Measurements from ENCODE around the gene GPRIN2.
"Not testable (repeated sequence)": the region's sequence is repeated elsewhere in the genome, so short reads cannot be mapped to it uniquely, and the experiment has no call there.

GPRIN2 gene

GRCh38 chr10:46536171-46536570 is 20.3 kb downstream of the GPRIN2 start:
- DNase-seq (ENCODE audit: low spot score) = no peak

- DNase-seq (ENCODE audit: low spot score) = no peak
These were observed 21.5 kb downstream of the GPRIN2 start for GRCh38 chr10:46534828-46535524.

GRCh38 chr10:46532256-46532655 is 24.2 kb downstream of the GPRIN2 start:
- DNase-seq (ENCODE audit: low spot score) = not testable (repeated sequence)

GRCh38 chr10:46530249-46531186 is 25.9 kb downstream of the GPRIN2 start:
- no peak for DNase-seq (ENCODE audit: low spot score)

- DNase-seq (ENCODE audit: low spot score) = not testable (repeated sequence)
These were observed 26.7 kb downstream of the GPRIN2 start for GRCh38 chr10:46529742-46530141.

- no peak for DNase-seq (ENCODE audit: low spot score)
These were observed 27.5 kb downstream of the GPRIN2 start for GRCh38 chr10:46528675-46529615.

- DNase-seq (ENCODE audit: low spot score) = no peak
These were observed 28.2 kb downstream of the GPRIN2 start for GRCh38 chr10:46528171-46528671.

GRCh38 chr10:46527241-46527811 is 29.1 kb downstream of the GPRIN2 start:
- no peak for DNase-seq (ENCODE audit: low spot score)

GRCh38 chr10:46526682-46527038 is 29.8 kb downstream of the GPRIN2 start:
- DNase-seq (ENCODE audit: low spot score) = no peak

GRCh38 chr10:46525824-46526681 is 30.4 kb downstream of the GPRIN2 start:
- DNase-seq (ENCODE audit: low spot score) = no peak

- peak; percentile 91 for DNase-seq (ENCODE audit: low spot score)
These were observed 31.2 kb downstream of the GPRIN2 start for GRCh38 chr10:46525177-46525823.

GRCh38 chr10:46524472-46525176 is 31.8 kb downstream of the GPRIN2 start:
- peak; percentile 88 for DNase-seq (ENCODE audit: low spot score)

GRCh38 chr10:46523962-46524471 is 32.4 kb downstream of the GPRIN2 start:
- DNase-seq (ENCODE audit: low spot score) = peak; percentile 89

- peak; percentile 63 for DNase-seq (ENCODE audit: low spot score)
These were observed 33.1 kb downstream of the GPRIN2 start for GRCh38 chr10:46523119-46523961.

- no peak for DNase-seq (ENCODE audit: low spot score)
These were observed 34.0 kb downstream of the GPRIN2 start for GRCh38 chr10:46522295-46523118.

GRCh38 chr10:46520941-46521340 is 35.5 kb downstream of the GPRIN2 start:
- DNase-seq (ENCODE audit: low spot score) = no peak

- DNase-seq (ENCODE audit: low spot score) = no peak
These were observed 36.1 kb downstream of the GPRIN2 start for GRCh38 chr10:46520381-46520780.
